GM23338 (cell line): ENCODE measurements around the gene LDHD. TPM values are rescaled to one million over a fixed set of nuclear protein-coding genes. Genes with fewer than 3 reads are reported as not detected.

Source experiments
- ATAC-seq: fragments of 200-7000 bp; cut with Tn5 transposase; 3 replicates; pipeline ENCODE4 v1.9.1; 2020
- DNase-seq: peaks from one replicate; pipeline ENCODE4 v3.0.0-alpha.2; 2015; ENCODE audit warnings: low spot score
- H2AFZ ChIP-seq: fragments of 200-600 bp; sonication (generic); 2 replicates; pipeline ENCODE4 v1.8.0; 2016; ENCODE audit warnings: antibody characterized with exemption, mild to moderate bottlenecking, moderate library complexity
- H3F3A ChIP-seq: fragments of 200-600 bp; sonication (generic); replicated peaks from 2 replicates; pipeline ENCODE4 v1.8.0; 2017; ENCODE audit warnings: antibody characterized with exemption, mixed run types, low read depth
- H3K27ac ChIP-seq: fragments of 200-600 bp; sonication (generic); 2 replicates; pipeline ENCODE4 v1.6.1; 2016; ENCODE audit warnings: low read depth
- H3K27me3 ChIP-seq: fragments of 200-600 bp; sonication (generic); 2 replicates; pipeline ENCODE4 v1.8.0; 2016; ENCODE audit warnings: mild to moderate bottlenecking, mixed run types, moderate library complexity; ENCODE audit not compliant: insufficient read depth
- H3K36me3 ChIP-seq: fragments of 200-600 bp; sonication (generic); 2 replicates; pipeline ENCODE4 v1.8.0; 2016; ENCODE audit warnings: mild to moderate bottlenecking; ENCODE audit not compliant: insufficient read depth
- H3K4me1 ChIP-seq: fragments of 200-600 bp; sonication (generic); 2 replicates; pipeline ENCODE4 v1.8.0; 2016; ENCODE audit warnings: mild to moderate bottlenecking, moderate library complexity; ENCODE audit not compliant: insufficient read depth
- H3K4me2 ChIP-seq: fragments of 200-600 bp; sonication (generic); 2 replicates; pipeline ENCODE4 v1.7.1; 2017; ENCODE audit warnings: mixed run types
- H3K4me3 ChIP-seq: fragments of 200-600 bp; sonication (generic); 2 replicates; pipeline ENCODE4 v1.6.1; 2016; ENCODE audit warnings: mixed run types
- H3K79me2 ChIP-seq: fragments of 200-600 bp; sonication (generic); replicated peaks from 2 replicates; pipeline ENCODE4 v1.8.0; 2017; ENCODE audit warnings: mild to moderate bottlenecking; ENCODE audit not compliant: insufficient read depth
- H3K9me2 ChIP-seq: fragments of 200-600 bp; sonication (generic); 2 replicates; pipeline ENCODE4 v1.8.0; 2017; ENCODE audit not compliant: insufficient read depth
- H4K20me1 ChIP-seq: fragments of 200-600 bp; sonication (generic); replicated peaks from 2 replicates; pipeline ENCODE4 v1.8.0; 2017; ENCODE audit warnings: mild to moderate bottlenecking; ENCODE audit not compliant: insufficient read depth
- H3K27ac Mint-ChIP-seq: 2 replicates; pipeline ENCODE4 v1.8.0; 2020; ENCODE audit warnings: inconsistent platforms, mild to moderate bottlenecking, moderate library complexity, mixed read lengths
- H3K27me3 Mint-ChIP-seq: 3 replicates; pipeline ENCODE4 v1.8.0; 2022; ENCODE audit warnings: low read depth, mild to moderate bottlenecking, moderate library complexity, mixed read lengths, inconsistent platforms; ENCODE audit not compliant: insufficient read depth, poor library complexity
- H3K36me3 Mint-ChIP-seq: 3 replicates; pipeline ENCODE4 v1.8.0; 2021; ENCODE audit warnings: low read depth, mild to moderate bottlenecking, inconsistent platforms, moderate library complexity, mixed read lengths
- H3K4me1 Mint-ChIP-seq: 3 replicates; pipeline ENCODE4 v1.8.0; 2020; ENCODE audit warnings: mild to moderate bottlenecking, inconsistent platforms, mixed read lengths
- H3K4me3 Mint-ChIP-seq: 3 replicates; pipeline ENCODE4 v1.8.0; 2021; ENCODE audit warnings: moderate library complexity, mild to moderate bottlenecking, inconsistent platforms, mixed read lengths
- H3K9me3 Mint-ChIP-seq: 3 replicates; pipeline ENCODE4 v1.8.0; 2020; ENCODE audit warnings: moderate library complexity, mild to moderate bottlenecking, inconsistent platforms, mixed read lengths
- ETS1 ChIP-seq: IDR thresholded peaks from 2 replicates; pipeline ENCODE4 v1.6.1; 2016; ENCODE audit warnings: antibody characterized with exemption
- REST ChIP-seq: IDR thresholded peaks from one replicate; pipeline ENCODE4 v1.6.1; 2018; ENCODE audit warnings: antibody characterized with exemption; ENCODE audit not compliant: unreplicated experiment
- polyA plus RNA-seq: library from polyadenylated mRNA; unstranded; fragments of >200 nt; fragmentation: Nextera tagmentation; extraction: Ambion mirVana; gene quantifications from 2 replicates; pipeline ENCODE4 v1.2.1, GENCODE V29; 2016
- total RNA-seq: library from RNA; depleted of rRNA; stranded (reverse); fragments of >200 nt; shearing (Covaris generic); gene quantifications from 2 replicates; pipeline ENCODE4 v1.2.3, GENCODE V29; 2014
- TF ChIP-seq, protein P1 (sequence below): fragments of 250-450 bp; sonication (Bioruptor Pico); IDR thresholded peaks from 2 replicates; pipeline ENCODE4 v1.5.0; 2020; ENCODE audit warnings: mild to moderate bottlenecking, moderate library complexity

Gene LDHD
- total and polyA plus RNA-seq, 2 experiments from 2014 or later, result 5.0 to 7.7 TPM

GRCh38 chr16:75086688-75087374, 29.7 kb downstream of the LDHD start:
- H3K27me3 ChIP-seq, result no peaks in the 10 kb centered on the region
- no peak overlapping the region for H3K4me2 ChIP-seq
- Mint-ChIP-seq H3K4me3 (no peak overlapping the region), H3K4me1 (peaks cover 29% of the 10 kb centered on the region), H3K27ac (no peak overlapping the region), H3K9me3 (no peaks in the 10 kb centered on the region), H3K36me3 (peaks cover 2% of the 10 kb centered on the region; the same call in 1 of the 3 replicates), H3K27me3 (peaks cover 7% of the 10 kb centered on the region)
- DNase-seq, result no peak
- TF ChIP-seq ETS1 (no peak), REST (no peak)
- TF ChIP-seq, protein P1, sequence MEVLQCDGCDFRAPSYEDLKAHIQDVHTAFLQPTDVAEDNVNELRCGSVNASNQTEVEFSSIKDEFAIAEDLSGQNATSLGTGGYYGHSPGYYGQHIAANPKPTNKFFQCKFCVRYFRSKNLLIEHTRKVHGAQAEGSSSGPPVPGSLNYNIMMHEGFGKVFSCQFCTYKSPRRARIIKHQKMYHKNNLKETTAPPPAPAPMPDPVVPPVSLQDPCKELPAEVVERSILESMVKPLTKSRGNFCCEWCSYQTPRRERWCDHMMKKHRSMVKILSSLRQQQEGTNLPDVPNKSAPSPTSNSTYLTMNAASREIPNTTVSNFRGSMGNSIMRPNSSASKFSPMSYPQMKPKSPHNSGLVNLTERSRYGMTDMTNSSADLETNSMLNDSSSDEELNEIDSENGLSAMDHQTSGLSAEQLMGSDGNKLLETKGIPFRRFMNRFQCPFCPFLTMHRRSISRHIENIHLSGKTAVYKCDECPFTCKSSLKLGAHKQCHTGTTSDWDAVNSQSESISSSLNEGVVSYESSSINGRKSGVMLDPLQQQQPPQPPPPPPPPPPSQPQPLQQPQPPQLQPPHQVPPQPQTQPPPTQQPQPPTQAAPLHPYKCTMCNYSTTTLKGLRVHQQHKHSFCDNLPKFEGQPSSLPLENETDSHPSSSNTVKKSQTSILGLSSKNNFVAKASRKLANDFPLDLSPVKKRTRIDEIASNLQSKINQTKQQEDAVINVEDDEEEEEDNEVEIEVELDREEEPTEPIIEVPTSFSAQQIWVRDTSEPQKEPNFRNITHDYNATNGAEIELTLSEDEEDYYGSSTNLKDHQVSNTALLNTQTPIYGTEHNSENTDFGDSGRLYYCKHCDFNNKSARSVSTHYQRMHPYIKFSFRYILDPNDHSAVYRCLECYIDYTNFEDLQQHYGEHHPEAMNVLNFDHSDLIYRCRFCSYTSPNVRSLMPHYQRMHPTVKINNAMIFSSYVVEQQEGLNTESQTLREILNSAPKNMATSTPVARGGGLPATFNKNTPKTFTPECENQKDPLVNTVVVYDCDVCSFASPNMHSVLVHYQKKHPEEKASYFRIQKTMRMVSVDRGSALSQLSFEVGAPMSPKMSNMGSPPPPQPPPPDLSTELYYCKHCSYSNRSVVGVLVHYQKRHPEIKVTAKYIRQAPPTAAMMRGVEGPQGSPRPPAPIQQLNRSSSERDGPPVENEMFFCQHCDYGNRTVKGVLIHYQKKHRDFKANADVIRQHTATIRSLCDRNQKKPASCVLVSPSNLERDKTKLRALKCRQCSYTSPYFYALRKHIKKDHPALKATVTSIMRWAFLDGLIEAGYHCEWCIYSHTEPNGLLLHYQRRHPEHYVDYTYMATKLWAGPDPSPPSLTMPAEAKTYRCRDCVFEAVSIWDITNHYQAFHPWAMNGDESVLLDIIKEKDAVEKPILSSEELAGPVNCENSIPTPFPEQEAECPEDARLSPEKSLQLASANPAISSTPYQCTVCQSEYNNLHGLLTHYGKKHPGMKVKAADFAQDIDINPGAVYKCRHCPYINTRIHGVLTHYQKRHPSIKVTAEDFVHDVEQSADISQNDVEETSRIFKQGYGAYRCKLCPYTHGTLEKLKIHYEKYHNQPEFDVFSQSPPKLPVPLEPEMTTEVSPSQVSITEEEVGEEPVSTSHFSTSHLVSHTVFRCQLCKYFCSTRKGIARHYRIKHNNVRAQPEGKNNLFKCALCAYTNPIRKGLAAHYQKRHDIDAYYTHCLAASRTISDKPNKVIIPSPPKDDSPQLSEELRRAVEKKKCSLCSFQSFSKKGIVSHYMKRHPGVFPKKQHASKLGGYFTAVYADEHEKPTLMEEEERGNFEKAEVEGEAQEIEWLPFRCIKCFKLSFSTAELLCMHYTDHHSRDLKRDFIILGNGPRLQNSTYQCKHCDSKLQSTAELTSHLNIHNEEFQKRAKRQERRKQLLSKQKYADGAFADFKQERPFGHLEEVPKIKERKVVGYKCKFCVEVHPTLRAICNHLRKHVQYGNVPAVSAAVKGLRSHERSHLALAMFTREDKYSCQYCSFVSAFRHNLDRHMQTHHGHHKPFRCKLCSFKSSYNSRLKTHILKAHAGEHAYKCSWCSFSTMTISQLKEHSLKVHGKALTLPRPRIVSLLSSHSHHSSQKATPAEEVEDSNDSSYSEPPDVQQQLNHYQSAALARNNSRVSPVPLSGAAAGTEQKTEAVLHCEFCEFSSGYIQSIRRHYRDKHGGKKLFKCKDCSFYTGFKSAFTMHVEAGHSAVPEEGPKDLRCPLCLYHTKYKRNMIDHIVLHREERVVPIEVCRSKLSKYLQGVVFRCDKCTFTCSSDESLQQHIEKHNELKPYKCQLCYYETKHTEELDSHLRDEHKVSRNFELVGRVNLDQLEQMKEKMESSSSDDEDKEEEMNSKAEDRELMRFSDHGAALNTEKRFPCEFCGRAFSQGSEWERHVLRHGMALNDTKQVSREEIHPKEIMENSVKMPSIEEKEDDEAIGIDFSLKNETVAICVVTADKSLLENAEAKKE (CRISPR knock-in tag), result no peak
- peaks cover 15% of the 10 kb centered on the region for H3K4me1 ChIP-seq
- peaks cover 99% of the 10 kb centered on the region for H3K79me2 ChIP-seq
- H3K9me2 ChIP-seq, result no peaks in the 10 kb centered on the region
- ATAC-seq, result no peak
- H3K36me3 ChIP-seq, result 0 out of 2 replicates have a peak, but pooled peaks cover 2% of the 10 kb centered on the region
- H4K20me1 ChIP-seq, result peaks cover 12% of the 10 kb centered on the region
- H3F3A ChIP-seq, result 0 out of 2 replicates have a peak, but pooled peaks cover 8% of the 10 kb centered on the region
- no peak overlapping the region for H2AFZ ChIP-seq
- H3K4me3 ChIP-seq, result no peak overlapping the region
- peak overlapping the region; percentile 45; the same call in 1 of the 2 replicates for H3K27ac ChIP-seq
